ENCODE results near the gene KCNQ1.

GRCh38 chr11:2825261-2825888 lies 380.6 kb downstream of the KCNQ1 start:
- no peak for TF ChIP-seq POLR2AphosphoS5 (IDR thresholded peaks at IDR 0.05)
- no peak for TF ChIP-seq REST (IDR thresholded peaks at IDR 0.05; ENCODE audit: borderline replicate concordance)
- TF ChIP-seq CTCF (IDR thresholded peaks at IDR 0.05; ENCODE audit: poor library complexity, severe bottlenecking) = no peak
- TF ChIP-seq TAF1 (IDR thresholded peaks at IDR 0.05; ENCODE audit: low read depth) = no peak
- no peak for TF ChIP-seq EZH2 (IDR thresholded peaks at IDR 0.05; ENCODE audit: borderline replicate concordance, insufficient read depth, low read length, poor library complexity, severe bottlenecking)
- TF ChIP-seq MXI1 (conservative IDR thresholded peaks at IDR 0.05; ENCODE audit: poor library complexity, severe bottlenecking) = no peak
- TF ChIP-seq SMC3 (conservative IDR thresholded peaks at IDR 0.05; ENCODE audit: poor library complexity) = no peak
- TF ChIP-seq EP300 (conservative IDR thresholded peaks at IDR 0.05; ENCODE audit: poor library complexity, severe bottlenecking) = no peak
- no peak for TF ChIP-seq RAD21 (conservative IDR thresholded peaks at IDR 0.05)

Data from neural cell (in vitro differentiated cells).